Fibroblast of the aortic adventitia (primary cell): ENCODE data around the gene PGGHG. TPM values are rescaled to one million over a fixed set of nuclear protein-coding genes. Genes with fewer than 3 reads are reported as not detected.

Experiments
- DNase-seq: peaks from one replicate; pipeline ENCODE4 v3.0.0-alpha.2; 2010; ENCODE audit warnings: low read depth
- H3K4me3 ChIP-seq: 2 replicates; pipeline ENCODE4 v1.5.1; 2011; ENCODE audit warnings: low read depth, mild to moderate bottlenecking, control low read depth, low read length, moderate library complexity
- total RNA-seq: library from RNA; depleted of rRNA; stranded (reverse); fragments of >200 nt; gene quantifications from 2 replicates; pipeline ENCODE4 v1.2.3, GENCODE V29; 2012; ENCODE audit warnings: low replicate concordance
- TF ChIP-seq, protein P1 (sequence below): IDR thresholded peaks from 2 replicates; pipeline ENCODE4 v1.5.1; 2011; ENCODE audit warnings: mild to moderate bottlenecking, low read length, control low read depth, inconsistent platforms; ENCODE audit not compliant: insufficient read depth

The PGGHG gene
- total RNA-seq, 1 donor = 6.9 TPM

DNA sequence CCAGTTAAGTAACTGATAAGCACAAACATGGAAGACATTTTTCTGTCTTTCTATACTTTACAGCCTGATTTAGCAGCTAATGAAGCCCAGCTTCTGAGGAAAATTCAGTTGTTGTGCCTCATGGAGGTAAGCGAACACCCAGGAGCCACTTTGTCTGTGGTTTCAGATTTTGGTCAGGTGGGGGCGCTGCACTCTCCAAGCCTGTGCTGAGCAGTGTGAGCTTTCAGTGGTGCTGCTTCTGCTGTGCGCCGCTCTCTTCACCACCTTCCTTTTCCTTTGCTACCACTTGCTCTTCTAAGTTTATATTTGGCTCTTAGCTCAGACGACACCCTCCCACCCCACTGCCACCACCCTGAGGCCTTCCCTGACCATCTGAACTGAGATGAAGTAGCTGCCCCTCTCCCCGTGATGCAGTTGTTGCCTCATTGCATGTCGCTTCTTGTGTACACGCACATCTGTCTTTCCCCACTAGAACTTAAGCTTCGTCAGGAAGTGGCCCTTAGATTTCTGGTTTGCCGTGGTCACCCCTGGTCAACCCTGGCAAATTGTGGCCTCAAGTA is 38.1 kb upstream of the PGGHG start:
- TF ChIP-seq, protein P1, sequence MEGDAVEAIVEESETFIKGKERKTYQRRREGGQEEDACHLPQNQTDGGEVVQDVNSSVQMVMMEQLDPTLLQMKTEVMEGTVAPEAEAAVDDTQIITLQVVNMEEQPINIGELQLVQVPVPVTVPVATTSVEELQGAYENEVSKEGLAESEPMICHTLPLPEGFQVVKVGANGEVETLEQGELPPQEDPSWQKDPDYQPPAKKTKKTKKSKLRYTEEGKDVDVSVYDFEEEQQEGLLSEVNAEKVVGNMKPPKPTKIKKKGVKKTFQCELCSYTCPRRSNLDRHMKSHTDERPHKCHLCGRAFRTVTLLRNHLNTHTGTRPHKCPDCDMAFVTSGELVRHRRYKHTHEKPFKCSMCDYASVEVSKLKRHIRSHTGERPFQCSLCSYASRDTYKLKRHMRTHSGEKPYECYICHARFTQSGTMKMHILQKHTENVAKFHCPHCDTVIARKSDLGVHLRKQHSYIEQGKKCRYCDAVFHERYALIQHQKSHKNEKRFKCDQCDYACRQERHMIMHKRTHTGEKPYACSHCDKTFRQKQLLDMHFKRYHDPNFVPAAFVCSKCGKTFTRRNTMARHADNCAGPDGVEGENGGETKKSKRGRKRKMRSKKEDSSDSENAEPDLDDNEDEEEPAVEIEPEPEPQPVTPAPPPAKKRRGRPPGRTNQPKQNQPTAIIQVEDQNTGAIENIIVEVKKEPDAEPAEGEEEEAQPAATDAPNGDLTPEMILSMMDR = peak; percentile 66
- no peak overlapping the region for H3K4me3 ChIP-seq
- peak; percentile 58 for DNase-seq

DNA sequence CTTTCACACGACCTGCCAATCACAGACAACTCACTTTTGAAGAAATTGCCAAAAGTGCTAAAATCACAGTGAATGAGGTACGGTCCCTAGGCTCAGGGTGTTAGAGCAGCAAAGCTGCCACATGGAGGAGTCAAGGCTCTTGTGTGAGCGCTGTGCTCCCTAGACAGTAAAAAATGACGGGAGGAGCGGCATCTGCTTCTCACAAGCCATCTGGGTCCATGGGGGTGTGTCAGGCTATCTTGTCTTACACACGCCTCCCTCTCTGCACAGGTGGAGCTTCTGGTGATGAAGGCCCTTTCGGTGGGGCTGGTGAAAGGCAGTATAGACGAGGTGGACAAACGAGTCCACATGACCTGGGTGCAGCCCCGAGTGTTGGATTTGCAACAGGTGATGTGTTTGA is 37.4 kb upstream of the PGGHG start:
- H3K4me3 ChIP-seq = no peak overlapping the region
- no peak for DNase-seq
- TF ChIP-seq, protein P1 = no peak

DNA sequence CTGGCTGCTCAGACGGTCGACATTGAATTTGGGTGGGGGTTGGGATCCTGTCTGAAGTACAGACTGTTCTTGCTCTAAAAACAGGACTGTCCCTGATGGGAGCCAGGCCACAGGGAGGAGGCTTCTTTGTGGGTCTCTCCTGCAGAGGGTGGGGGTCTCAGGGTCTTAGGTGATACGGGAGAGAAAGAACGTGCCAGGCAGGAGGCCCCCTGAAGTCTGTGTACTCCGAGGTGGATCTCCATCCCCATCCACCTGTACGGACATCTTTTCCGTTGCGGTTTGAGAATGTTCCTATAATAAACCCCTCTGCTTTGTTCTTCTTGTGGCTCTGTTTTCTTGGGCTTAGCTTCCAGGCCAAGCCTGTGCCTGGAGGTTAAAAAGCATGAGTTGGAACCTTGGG is 36.3 kb upstream of the PGGHG start:
- TF ChIP-seq, protein P1 = no peak
- DNase-seq = no peak
- H3K4me3 ChIP-seq = no peak overlapping the region

DNA sequence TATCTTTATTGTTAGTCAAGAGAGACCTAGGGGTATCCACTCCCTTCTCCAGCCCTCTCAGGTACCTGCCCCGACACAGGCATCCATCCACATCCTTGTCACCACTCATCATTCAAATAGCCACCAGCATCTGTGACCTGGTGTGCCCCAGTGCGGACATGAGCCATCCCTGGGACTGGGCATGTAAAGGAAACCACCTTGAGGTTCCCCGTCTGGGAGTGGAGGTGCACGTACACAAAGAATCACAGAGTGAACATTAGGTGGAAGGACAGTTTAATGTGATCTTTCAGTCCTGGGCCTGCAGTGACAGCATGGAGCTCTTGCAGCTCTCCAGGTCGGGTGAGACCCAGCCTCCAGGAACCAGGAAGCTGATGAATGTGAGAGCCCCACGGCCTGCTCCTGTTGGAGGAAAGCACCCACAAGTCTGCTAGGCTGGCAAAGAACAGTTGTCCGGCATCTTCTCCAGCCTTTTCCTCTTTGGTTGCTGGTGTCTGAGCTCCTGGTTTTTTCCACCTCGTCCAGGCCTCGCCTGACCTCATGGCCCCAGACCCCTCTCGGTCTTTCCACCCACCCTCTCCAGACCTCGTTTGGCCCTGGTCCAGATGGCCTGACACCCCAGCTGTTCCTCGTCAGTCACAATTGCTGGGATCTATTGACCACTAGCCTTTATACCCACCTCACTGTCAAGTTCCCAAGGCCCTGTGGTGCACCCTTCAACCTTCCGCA is 35.6 kb upstream of the PGGHG start:
- DNase-seq = no peak
- TF ChIP-seq, protein P1 = no peak
- H3K4me3 ChIP-seq = no peak overlapping the region

DNA sequence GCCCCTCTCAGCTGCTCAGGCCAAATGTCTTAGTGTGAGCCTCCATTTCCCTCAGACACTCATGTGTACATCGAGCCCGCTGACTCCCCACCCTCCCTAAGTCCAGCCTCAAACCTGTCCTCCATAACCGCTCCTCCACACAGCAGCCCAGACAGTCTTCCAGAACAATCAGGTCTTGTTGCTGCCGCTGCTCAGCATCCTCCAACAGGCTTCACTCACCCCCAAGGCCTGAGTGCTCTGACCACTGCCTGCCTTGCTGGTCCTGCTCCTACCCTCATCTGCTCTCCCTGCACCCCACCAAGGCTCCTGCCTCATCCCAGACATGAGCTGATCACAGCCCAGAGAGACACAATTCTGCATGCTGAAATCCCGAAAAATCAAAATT is 35.0 kb upstream of the PGGHG start:
- no peak overlapping the region for H3K4me3 ChIP-seq
- TF ChIP-seq, protein P1 = no peak
- DNase-seq = no peak

DNA sequence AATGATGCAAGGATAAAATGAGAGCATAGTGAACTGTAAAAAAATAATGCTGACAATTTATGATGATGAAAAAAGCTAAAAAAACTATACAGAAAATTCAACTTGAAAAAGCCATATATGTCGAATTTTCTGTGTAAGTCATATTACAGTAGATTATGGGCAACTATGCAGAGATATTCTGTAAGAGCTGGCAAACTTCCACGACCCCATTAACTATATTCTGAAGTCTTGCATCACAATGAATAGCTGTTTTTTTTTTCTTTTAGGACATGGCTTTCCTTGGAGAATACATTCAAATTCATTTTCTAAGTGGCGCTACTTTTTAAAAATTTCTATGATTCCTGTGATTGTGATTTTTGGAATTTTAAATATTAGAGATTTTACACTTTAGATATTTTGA is 33.8 kb upstream of the PGGHG start:
- DNase-seq = peak; percentile 45

More for the DNA sequence above, 33.8 kb upstream of the PGGHG start:
- TF ChIP-seq, protein P1 = no peak
- H3K4me3 ChIP-seq = no peak overlapping the region
